ENCODE measurements around the gene MAP4K1. TPM values are rescaled to one million over a fixed set of nuclear protein-coding genes. Genes with fewer than 3 reads are reported as not detected.

MAP4K1 gene
- total RNA-seq, 1 experiment from 2014 or later: 3.5 TPM

DNA sequence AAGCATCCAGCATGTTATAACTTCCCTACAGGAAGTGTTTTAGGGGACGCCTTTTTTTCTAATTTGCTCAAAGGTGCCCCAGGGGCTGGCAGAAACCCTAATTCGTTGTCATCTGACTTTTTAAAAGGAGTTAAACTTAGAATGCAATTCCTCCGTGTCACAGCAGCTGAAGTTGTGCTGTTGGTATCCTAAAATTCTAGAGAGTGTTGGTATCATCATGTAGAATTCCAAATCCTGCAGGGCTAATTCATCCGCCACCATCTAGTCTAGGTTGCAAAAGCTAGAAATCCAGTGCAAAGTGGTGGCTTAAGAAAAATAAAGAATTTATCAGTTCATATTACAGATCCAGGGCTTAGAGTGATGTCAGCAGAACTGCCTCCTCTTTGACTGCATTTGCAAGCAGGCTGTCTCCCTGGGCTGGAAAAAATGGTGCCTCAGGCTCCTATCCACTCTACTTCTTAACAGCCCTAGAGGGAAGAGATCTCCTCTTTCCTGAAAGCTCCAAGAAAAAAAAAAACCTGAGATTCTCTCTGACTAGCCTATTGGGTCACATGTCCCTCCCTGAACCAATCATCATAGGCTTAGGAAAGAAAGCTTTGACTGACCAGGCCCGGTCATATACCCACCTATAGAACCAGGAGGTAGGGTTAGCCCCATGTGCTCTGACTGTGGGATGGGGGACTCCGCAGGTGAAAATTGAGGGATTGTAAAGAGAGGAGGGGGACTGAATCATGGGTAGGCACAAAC is 73.0 kb downstream of the MAP4K1 start:
- BruUV-seq (replicated peaks): no TSS peak
- H2AFZ ChIP-seq: no peak overlapping the region
- no peaks in the 10 kb centered on the region for H3K9me2 ChIP-seq (ENCODE audit: insufficient read depth)
- peak overlapping the region; percentile 67 for H3K4me2 ChIP-seq
- H3K79me2 ChIP-seq (ENCODE audit: low read depth): no peaks in the 10 kb centered on the region
- no peaks in the 10 kb centered on the region for H3K27me3 ChIP-seq (ENCODE audit: insufficient read depth, low read depth)
- intact Hi-C loops (cut with micrococcal nuclease; ENCODE audit: unreplicated experiment): loop anchor here (1.0 kb wide), 4 partner anchors 75 to 386 kb away; partner anchors contain the start of genes EIF3K, MRPS12 and SARS2
- H3K4me3 ChIP-seq: no peak overlapping the region
- TF ChIP-seq EZH2 (IDR thresholded peaks at IDR 0.05; ENCODE audit: low read depth): no peak
- TF ChIP-seq, protein P1, sequence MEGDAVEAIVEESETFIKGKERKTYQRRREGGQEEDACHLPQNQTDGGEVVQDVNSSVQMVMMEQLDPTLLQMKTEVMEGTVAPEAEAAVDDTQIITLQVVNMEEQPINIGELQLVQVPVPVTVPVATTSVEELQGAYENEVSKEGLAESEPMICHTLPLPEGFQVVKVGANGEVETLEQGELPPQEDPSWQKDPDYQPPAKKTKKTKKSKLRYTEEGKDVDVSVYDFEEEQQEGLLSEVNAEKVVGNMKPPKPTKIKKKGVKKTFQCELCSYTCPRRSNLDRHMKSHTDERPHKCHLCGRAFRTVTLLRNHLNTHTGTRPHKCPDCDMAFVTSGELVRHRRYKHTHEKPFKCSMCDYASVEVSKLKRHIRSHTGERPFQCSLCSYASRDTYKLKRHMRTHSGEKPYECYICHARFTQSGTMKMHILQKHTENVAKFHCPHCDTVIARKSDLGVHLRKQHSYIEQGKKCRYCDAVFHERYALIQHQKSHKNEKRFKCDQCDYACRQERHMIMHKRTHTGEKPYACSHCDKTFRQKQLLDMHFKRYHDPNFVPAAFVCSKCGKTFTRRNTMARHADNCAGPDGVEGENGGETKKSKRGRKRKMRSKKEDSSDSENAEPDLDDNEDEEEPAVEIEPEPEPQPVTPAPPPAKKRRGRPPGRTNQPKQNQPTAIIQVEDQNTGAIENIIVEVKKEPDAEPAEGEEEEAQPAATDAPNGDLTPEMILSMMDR (conservative IDR thresholded peaks at IDR 0.05): peak; percentile 18
- no peaks in the 10 kb centered on the region for H3K36me3 ChIP-seq (ENCODE audit: low read depth)
- peaks cover 26% of the 10 kb centered on the region for H3F3A ChIP-seq (ENCODE audit: insufficient read depth, low read depth)
- DNase-seq: peak in 1 of 2 experiments; percentile 73
- CTCF ChIA-PET: interaction anchor here (0.6 kb wide), 1 partner anchor 95 kb away, joined by 3 read pairs; no protein-coding TSS in a partner anchor
- H4K20me1 ChIP-seq (ENCODE audit: insufficient read depth): no peaks in the 10 kb centered on the region
- H3K4me1 ChIP-seq (replicated peaks; ENCODE audit: insufficient read depth): peaks cover 19% of the 10 kb centered on the region
- POLR2A ChIA-PET (ENCODE audit: unreplicated experiment): interaction anchor here (0.5 to 0.6 kb wide), 2 partner anchors 34 to 138 kb away, joined by 4 to 7 read pairs; no protein-coding TSS in a partner anchor
- no peaks in the 10 kb centered on the region for H3K9me3 ChIP-seq (ENCODE audit: insufficient read depth, low read depth)
- peak overlapping the region; percentile 47 for H3K27ac ChIP-seq

DNA sequence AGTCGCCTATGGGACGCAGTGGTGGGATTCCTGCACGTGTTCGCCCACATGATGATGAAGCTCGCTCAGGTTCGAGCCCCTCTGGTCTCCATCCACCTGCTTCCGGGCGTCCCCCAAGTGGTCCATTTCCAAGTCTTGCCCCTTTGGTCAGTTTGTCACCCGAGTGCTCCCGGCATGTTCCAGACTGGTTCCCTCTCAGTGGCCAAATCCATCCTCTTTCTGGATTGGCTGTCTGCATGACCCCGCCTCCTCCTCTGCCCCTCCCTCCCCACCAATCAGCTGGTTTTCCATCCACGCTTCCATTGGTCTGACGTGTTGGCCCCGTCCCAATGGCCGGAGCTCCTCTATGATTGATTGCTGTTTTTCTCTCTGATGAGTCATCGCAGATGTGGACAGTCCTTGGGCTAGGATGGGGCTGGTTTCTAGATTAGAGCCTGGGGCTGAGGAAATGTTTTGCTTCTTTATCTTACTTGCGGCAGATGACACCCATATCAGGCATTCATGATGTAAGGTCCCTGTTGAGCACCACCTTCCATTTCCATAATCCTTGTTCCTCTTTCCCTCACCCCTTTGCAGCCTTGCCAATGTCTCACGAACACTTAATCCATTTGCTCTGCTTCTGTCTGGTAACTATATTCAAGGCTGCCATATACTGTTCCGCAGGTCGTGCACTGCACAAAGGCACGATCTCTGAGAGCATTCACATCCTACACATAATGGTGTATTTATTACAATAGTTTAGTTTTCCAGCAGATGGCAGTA is 73.8 kb downstream of the MAP4K1 start:
- Histone ChIP-seq H2AFZ (no peak overlapping the region), H3K9me2 (ENCODE audit: insufficient read depth) (no peaks in the 10 kb centered on the region), H4K20me1 (ENCODE audit: insufficient read depth) (no peaks in the 10 kb centered on the region), H3K79me2 (ENCODE audit: low read depth) (no peaks in the 10 kb centered on the region), H3K4me2 (peak overlapping the region; percentile 67), H3F3A (ENCODE audit: insufficient read depth, low read depth) (peaks cover 31% of the 10 kb centered on the region), H3K36me3 (ENCODE audit: low read depth) (no peaks in the 10 kb centered on the region), H3K4me3 (no peak overlapping the region), H3K27ac (peak overlapping the region; percentile 47), H3K9me3 (ENCODE audit: insufficient read depth, low read depth) (no peaks in the 10 kb centered on the region), H3K27me3 (ENCODE audit: insufficient read depth, low read depth) (no peaks in the 10 kb centered on the region), H3K4me1 (replicated peaks; ENCODE audit: insufficient read depth) (peaks cover 27% of the 10 kb centered on the region)
- peak; percentile 60 to 87 for DNase-seq
- ChIA-PET POLR2A (ENCODE audit: unreplicated experiment) (interaction anchor here (0.6 kb wide), 3 partner anchors 78 to 387 kb away, joined by 4 read pairs; partner anchors contain the start of gene MRPS12), CTCF (interaction anchor here (0.6 kb wide), 3 partner anchors 95 to 341 kb away, joined by 3 to 17 read pairs (median 3); no protein-coding TSS in a partner anchor)
- BruUV-seq (replicated peaks): no TSS peak
- TF ChIP-seq, protein P1 (conservative IDR thresholded peaks at IDR 0.05): peak; percentile 83; the same call in 1 of the 2 replicates
- TF ChIP-seq EZH2 (IDR thresholded peaks at IDR 0.05; ENCODE audit: low read depth): no peak
- intact Hi-C loops (cut with micrococcal nuclease; ENCODE audit: unreplicated experiment): loop anchor here (1.0 kb wide), 4 partner anchors 75 to 386 kb away; partner anchors contain the start of genes EIF3K, MRPS12 and SARS2

DNA sequence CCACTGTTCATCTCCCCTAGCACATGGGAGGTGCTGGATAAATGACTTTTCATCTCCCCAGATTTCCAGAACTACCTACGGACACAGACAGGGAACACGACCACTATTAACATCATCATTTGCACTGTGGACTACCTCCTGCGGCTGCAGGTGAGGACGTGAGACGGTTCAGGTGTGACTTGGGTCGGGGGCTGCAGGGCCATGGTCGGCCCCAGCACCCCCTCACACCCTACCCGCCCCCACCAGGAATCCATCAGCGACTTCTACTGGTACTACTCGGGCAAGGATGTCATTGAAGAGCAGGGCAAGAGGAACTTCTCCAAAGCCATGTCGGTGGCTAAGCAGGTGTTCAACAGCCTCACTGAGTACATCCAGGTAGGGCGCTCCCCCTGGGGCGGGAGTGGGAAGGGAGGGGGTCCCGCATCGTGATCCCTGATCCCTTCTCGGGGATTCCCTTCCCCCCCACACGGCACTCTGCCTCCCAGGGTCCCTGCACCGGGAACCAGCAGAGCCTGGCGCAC is 74.4 kb downstream of the MAP4K1 start:
- Histone ChIP-seq H3K79me2 (ENCODE audit: low read depth) (no peaks in the 10 kb centered on the region), H3F3A (ENCODE audit: insufficient read depth, low read depth) (peaks cover 37% of the 10 kb centered on the region), H3K9me3 (ENCODE audit: insufficient read depth, low read depth) (no peaks in the 10 kb centered on the region), H3K36me3 (ENCODE audit: low read depth) (no peaks in the 10 kb centered on the region), H3K9me2 (ENCODE audit: insufficient read depth) (no peaks in the 10 kb centered on the region), H2AFZ (no peak overlapping the region), H3K4me3 (no peak overlapping the region), H4K20me1 (ENCODE audit: insufficient read depth) (no peaks in the 10 kb centered on the region), H3K27ac (no peak overlapping the region), H3K27me3 (ENCODE audit: insufficient read depth, low read depth) (no peaks in the 10 kb centered on the region), H3K4me1 (replicated peaks; ENCODE audit: insufficient read depth) (peaks cover 33% of the 10 kb centered on the region), H3K4me2 (no peak overlapping the region)
- no peak for DNase-seq
- ChIA-PET CTCF (interaction anchor here (0.6 kb wide), 2 partner anchors 148 to 342 kb away, joined by 3 to 17 read pairs; no protein-coding TSS in a partner anchor), POLR2A (ENCODE audit: unreplicated experiment) (interaction anchor here (0.6 kb wide), 2 partner anchors 78 to 388 kb away, joined by 4 read pairs; partner anchors contain the start of gene MRPS12)
- no TSS peak for BruUV-seq (replicated peaks)
- intact Hi-C loops (cut with micrococcal nuclease; ENCODE audit: unreplicated experiment): no loop called here
- TF ChIP-seq, protein P1 (conservative IDR thresholded peaks at IDR 0.05): no peak
- TF ChIP-seq EZH2 (IDR thresholded peaks at IDR 0.05; ENCODE audit: low read depth): no peak
